GM18526 (cell line): ENCODE data around the gene ENTPD1.

ENCODE experiments used
- POLR2A ChIP-seq: IDR thresholded peaks from 3 replicates; pipeline ENCODE4 v1.6.1; 2011; ENCODE audit not compliant: insufficient read length; ENCODE audit errors: extremely low read depth

The ENTPD1 gene

GRCh38 chr10:95755511-95756004 lies 405 bp upstream of the ENTPD1 start:
- no peak for TF ChIP-seq POLR2A

GRCh38 chr10:95756809-95757684 lies 1.1 kb downstream of the ENTPD1 start:
- peak; percentile 32 for TF ChIP-seq POLR2A

GRCh38 chr10:95758351-95759025 lies 2.5 kb downstream of the ENTPD1 start:
- peak; percentile 15 for TF ChIP-seq POLR2A

GRCh38 chr10:95759233-95759826 lies 3.4 kb downstream of the ENTPD1 start:
- no peak for TF ChIP-seq POLR2A

- TF ChIP-seq POLR2A: no peak
These were observed 6.1 kb downstream of the ENTPD1 start for GRCh38 chr10:95761939-95762492.

GRCh38 chr10:95767884-95768556 lies 12.1 kb downstream of the ENTPD1 start:
- no peak for TF ChIP-seq POLR2A

GRCh38 chr10:95770084-95770720 lies 14.2 kb downstream of the ENTPD1 start:
- TF ChIP-seq POLR2A: no peak

- no peak for TF ChIP-seq POLR2A
These were observed 26.4 kb downstream of the ENTPD1 start for GRCh38 chr10:95782318-95782717.

- no peak for TF ChIP-seq POLR2A
These were observed 27.8 kb downstream of the ENTPD1 start for GRCh38 chr10:95783741-95784140.

GRCh38 chr10:95784279-95784913 lies 28.4 kb downstream of the ENTPD1 start:
- no peak for TF ChIP-seq POLR2A

GRCh38 chr10:95785317-95785716 lies 29.4 kb downstream of the ENTPD1 start:
- TF ChIP-seq POLR2A: no peak

GRCh38 chr10:95785942-95786669 lies 30.1 kb downstream of the ENTPD1 start:
- TF ChIP-seq POLR2A: no peak

- TF ChIP-seq POLR2A: peak; percentile 4
These were observed 31.5 kb downstream of the ENTPD1 start for GRCh38 chr10:95787447-95787846.

GRCh38 chr10:95788830-95789229 lies 32.9 kb downstream of the ENTPD1 start:
- no peak for TF ChIP-seq POLR2A

GRCh38 chr10:95789902-95790301 lies 33.9 kb downstream of the ENTPD1 start:
- no peak for TF ChIP-seq POLR2A
